Omental fat pad (tissue), 4 donors: ENCODE measurements around the gene MXD1. TPM values are rescaled to one million over a fixed set of nuclear protein-coding genes. Genes with fewer than 3 reads are reported as not detected.

Experiments used
- ATAC-seq: fragments of 150-250 bp; one replicate; pipeline ENCODE4 v1.9.1; 2016; ENCODE audit warnings: mild to moderate bottlenecking, moderate library complexity; ENCODE audit not compliant: low FRiP score
- DNase-seq: peaks from one replicate; pipeline ENCODE4 v3.0.0-alpha.2; 2019; ENCODE audit warnings: low spot score
- CTCF ChIP-seq, 3 donors: fragments of 450-650 bp; IDR thresholded peaks; one replicate each; pipeline ENCODE4 v1.5.1; 2016 to 2017; ENCODE audit warnings: antibody characterized with exemption in 3 of 3, mild to moderate bottlenecking in 3 of 3, moderate library complexity in 2 of 3
- total RNA-seq, 4 donors: library from RNA; depleted of rRNA; stranded (reverse); fragments of >200 nt; gene quantifications; one replicate each; pipeline ENCODE4 v1.1.0, GENCODE V29; 2016

The MXD1 gene
- total RNA-seq, 4 donors from 2014 or later = 13.0 to 34.4 (median 22.4) TPM

GRCh38 chr2:69977186-69977585, 62.3 kb downstream of the MXD1 start:
- DNase-seq (no peak), ATAC-seq (no peak)
- no peak for TF ChIP-seq CTCF (IDR thresholded peaks at IDR 0.05)

- ATAC-seq (no peak), DNase-seq (no peak)
- no peak for TF ChIP-seq CTCF (IDR thresholded peaks at IDR 0.05)
Measured at GRCh38 chr2:69977906-69978482, 63.1 kb downstream of the MXD1 start.

GRCh38 chr2:69979902-69980807, 65.2 kb downstream of the MXD1 start:
- no peak for TF ChIP-seq CTCF (IDR thresholded peaks at IDR 0.05)
- no peak for ATAC-seq
- no peak for DNase-seq

- ATAC-seq (no peak), DNase-seq (no peak)
- TF ChIP-seq CTCF (IDR thresholded peaks at IDR 0.05) = no peak
Measured at GRCh38 chr2:69983392-69983966, 68.6 kb downstream of the MXD1 start.

- no peak for TF ChIP-seq CTCF (IDR thresholded peaks at IDR 0.05)
- ATAC-seq (no peak), DNase-seq (no peak)
Measured at GRCh38 chr2:69985216-69985615, 70.3 kb downstream of the MXD1 start.

- ATAC-seq (peak; percentile 16), DNase-seq (no peak)
- TF ChIP-seq CTCF (IDR thresholded peaks at IDR 0.05) = no peak
Measured at GRCh38 chr2:69985688-69986087, 70.8 kb downstream of the MXD1 start.
